Neural progenitor cell (in vitro differentiated cells): ENCODE data around the gene AFMID.

Experiments
- EZH2phosphoT487 ChIP-seq: fragments of 200-600 bp; sonication (generic); IDR thresholded peaks from 2 replicates; pipeline ENCODE4 v1.6.1; 2017; ENCODE audit warnings: antibody characterized with exemption
- TF ChIP-seq, protein P1 (sequence below): fragments of 200-600 bp; sonication (generic); IDR thresholded peaks from 2 replicates; pipeline ENCODE4 v1.5.1; 2017; ENCODE audit warnings: antibody characterized with exemption, mild to moderate bottlenecking

DNA sequence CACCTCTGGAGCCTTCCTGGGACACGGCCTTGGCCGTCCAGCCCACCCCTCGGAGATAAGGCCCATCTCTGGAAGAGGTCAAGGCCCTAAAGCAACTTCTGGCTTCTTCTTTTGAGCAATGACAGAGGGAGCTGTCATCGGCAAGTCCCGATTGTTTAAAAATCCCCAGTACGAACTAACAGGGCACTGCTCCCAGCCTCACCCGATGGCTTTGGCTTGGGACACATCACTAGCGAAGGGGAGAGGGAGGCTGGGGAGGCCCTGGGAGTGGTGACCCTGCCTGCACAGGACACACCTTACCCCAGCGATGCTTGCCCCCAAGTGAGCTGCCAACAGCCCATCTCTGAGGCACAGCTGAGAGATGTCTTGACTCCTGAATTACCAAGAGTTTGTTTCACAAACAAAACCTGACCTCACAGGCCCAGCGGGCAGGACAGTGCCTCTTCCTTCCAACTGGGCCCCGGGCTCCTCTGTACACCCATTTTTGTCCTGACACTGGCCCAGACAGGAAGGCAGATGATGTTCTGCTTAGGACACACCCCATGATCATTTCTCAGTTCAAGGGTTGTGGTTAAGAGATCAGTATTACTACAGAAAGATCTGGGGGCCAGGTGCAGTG lies 14.0 kb upstream of the AFMID start:
- TF ChIP-seq, protein P1, sequence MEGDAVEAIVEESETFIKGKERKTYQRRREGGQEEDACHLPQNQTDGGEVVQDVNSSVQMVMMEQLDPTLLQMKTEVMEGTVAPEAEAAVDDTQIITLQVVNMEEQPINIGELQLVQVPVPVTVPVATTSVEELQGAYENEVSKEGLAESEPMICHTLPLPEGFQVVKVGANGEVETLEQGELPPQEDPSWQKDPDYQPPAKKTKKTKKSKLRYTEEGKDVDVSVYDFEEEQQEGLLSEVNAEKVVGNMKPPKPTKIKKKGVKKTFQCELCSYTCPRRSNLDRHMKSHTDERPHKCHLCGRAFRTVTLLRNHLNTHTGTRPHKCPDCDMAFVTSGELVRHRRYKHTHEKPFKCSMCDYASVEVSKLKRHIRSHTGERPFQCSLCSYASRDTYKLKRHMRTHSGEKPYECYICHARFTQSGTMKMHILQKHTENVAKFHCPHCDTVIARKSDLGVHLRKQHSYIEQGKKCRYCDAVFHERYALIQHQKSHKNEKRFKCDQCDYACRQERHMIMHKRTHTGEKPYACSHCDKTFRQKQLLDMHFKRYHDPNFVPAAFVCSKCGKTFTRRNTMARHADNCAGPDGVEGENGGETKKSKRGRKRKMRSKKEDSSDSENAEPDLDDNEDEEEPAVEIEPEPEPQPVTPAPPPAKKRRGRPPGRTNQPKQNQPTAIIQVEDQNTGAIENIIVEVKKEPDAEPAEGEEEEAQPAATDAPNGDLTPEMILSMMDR: no peak
- TF ChIP-seq EZH2phosphoT487: no peak
